ENCODE results near the gene HENMT1.

GRCh38 chr1:108646648-108647269 is 14.1 kb downstream of the HENMT1 start:
- TF ChIP-seq CTCF (IDR thresholded peaks at IDR 0.05) (no peak), POLR2A (IDR thresholded peaks at IDR 0.05) (peak in 1 of 2 donors; percentile 10), POLR2AphosphoS5 (IDR thresholded peaks at IDR 0.05; ENCODE audit: insufficient read depth in 1 of 2, low read depth in 1 of 2) (peak in 1 of 2 donors; percentile 49)

Data from vagina (tissue), 2 donors.